Ovary (tissue), 9 donors: ENCODE measurements around the gene TXNIP. TPM values are rescaled to one million over a fixed set of nuclear protein-coding genes. Genes with fewer than 3 reads are reported as not detected.

Experiments used
- DNase-seq, 5 donors: peaks; one replicate each; pipeline ENCODE4 v3.0.0-alpha.2; 2019 to 2020
- H3K27ac ChIP-seq, 2 donors: fragments of 200-600 bp; one replicate each; pipeline versions ENCODE4 v1.5.1 to v1.8.0; 2019 to 2022
- H3K27me3 ChIP-seq: fragments of 200-600 bp; one replicate; pipeline ENCODE4 v1.8.0; 2022
- H3K36me3 ChIP-seq: fragments of 200-600 bp; sonication (generic); one replicate; pipeline ENCODE4 v1.5.1; 2019
- H3K4me1 ChIP-seq: one replicate; pipeline ENCODE4 v1.8.1; 2013; ENCODE audit warnings: mild to moderate bottlenecking, moderate library complexity; ENCODE audit not compliant: insufficient read depth
- H3K4me3 ChIP-seq: fragments of 200-600 bp; sonication (generic); one replicate; pipeline ENCODE4 v1.5.1; 2017
- H3K9me3 ChIP-seq, 2 donors: fragments of 200-600 bp in 1 of 2; sonication (generic) in 1 of 2; one replicate each; pipeline versions ENCODE4 v1.5.1 to v1.8.1; 2013 to 2019; ENCODE audit warnings: mild to moderate bottlenecking in 1 of 2, moderate library complexity in 1 of 2
- CTCF ChIP-seq, 3 donors: fragments of 450-650 bp in 2 of 3; fragments of 200-600 bp in 1 of 3; IDR thresholded peaks; one replicate each; pipeline versions ENCODE4 v1.5.1 to v1.8.0; 2016 to 2022; ENCODE audit warnings: antibody characterized with exemption in 3 of 3, mild to moderate bottlenecking in 1 of 3
- EP300 ChIP-seq: sonication (generic); formaldehyde crosslinking; IDR thresholded peaks from one replicate; pipeline ENCODE4 v1.6.1; 2017; ENCODE audit warnings: antibody characterized with exemption
- POLR2A ChIP-seq: fragments of 450-650 bp; IDR thresholded peaks from one replicate; pipeline ENCODE4 v1.6.1; 2017; ENCODE audit warnings: antibody characterized with exemption, mild to moderate bottlenecking, moderate library complexity
- WGBS, 3 donors: extraction: QIAGEN DNeasy Blood & Tissue Kit in 1 of 3; methylation state at CpG; one replicate each; pipeline versions ENCODE4 v1.1.5 to v1.1.7; 2013 to 2017; 5-methylcytosine and 5-hydroxymethylcytosine counted together
- intact Hi-C, 4 donors: fragments of 100-400 bp; cut with DNase I; formaldehyde crosslinking; loops; one replicate each; pipeline versions ENCODE4 v1.11.0 to v1.15.1; 2022 to 2023
- polyA plus RNA-seq, 2 donors: library from polyadenylated mRNA; stranded (reverse); fragments of 200-250 nt in 1 of 2; fragments of 350-450 nt in 1 of 2; fragmentation: Illumina TruSeq in 1 of 2; extraction: RNeasy Lipid Tissue Mini Kit (QIAGEN cat#74804) in 1 of 2; gene quantifications; one replicate each; pipeline ENCODE4 v1.2.3, GENCODE V29; 2013 to 2014
- total RNA-seq, 7 donors: library from RNA; depleted of rRNA in 2 of 7; stranded (reverse); fragments of >200 nt in 2 of 7; fragmentation: NEBNext Ultra II Directional in 3 of 7; extraction: Animal tissue kit (Norgen Biotek cat#: 25700) in 3 of 7; gene quantifications; one replicate each; pipeline versions ENCODE4 v1.1.0 to v1.2.4, GENCODE V29; 2016 to 2023
- donor health status: DM: no; HTN: no; CAD: no; lungs with moderate emphysema.
- donor health status: DM: no; HTN: no; CAD: no.
- donor health status: Bipolar disorder and iron deficiency.
- donor health status: DM: yes; HTN: yes; CAD: no.
- donor health status: DM: no; HTN: no; CAD: no.
- donor health status: DM: yes; HTN: yes; CAD: no.

Gene TXNIP
- total and polyA plus RNA-seq, 9 donors = 335 to 1,406 (median 617) TPM

DNA sequence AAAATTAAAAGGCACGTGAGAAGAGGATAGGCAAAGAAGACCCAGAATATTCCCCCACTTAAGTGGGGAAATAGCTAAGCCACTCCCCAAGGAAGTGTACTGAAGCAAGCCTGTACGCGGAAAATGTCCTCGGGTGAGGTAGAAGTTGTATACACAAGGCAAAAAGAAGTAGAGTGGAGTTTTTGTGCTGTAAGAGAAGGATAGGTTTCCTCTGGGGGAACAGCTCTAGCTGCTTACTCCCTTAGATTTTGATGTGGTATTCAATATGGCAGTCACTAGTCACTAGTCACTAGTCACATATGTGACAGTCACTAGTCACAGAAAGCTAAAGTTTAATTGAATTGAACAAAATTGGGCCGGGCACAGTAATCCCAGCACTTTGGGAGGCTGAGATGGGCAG lies 7.6 kb downstream of the TXNIP start:
- Histone ChIP-seq H3K9me3 (no peaks in the 10 kb centered on the region), H3K27me3 (no peaks in the 10 kb centered on the region), H3K4me3 (no peak overlapping the region), H3K4me1 (peaks cover 10% of the 10 kb centered on the region), H3K36me3 (no peaks in the 10 kb centered on the region), H3K27ac (no peak overlapping the region)
- 72 to 82% (median 75%) methylated on average over 5 of the region's 5 CpGs for WGBS, 3 donors
- intact Hi-C loops = no loop called here
- DNase-seq = no peak
- TF ChIP-seq EP300 = no peak
- TF ChIP-seq CTCF (IDR thresholded peaks at IDR 0.05) = no peak
- no peak for TF ChIP-seq POLR2A

- H3K36me3 ChIP-seq = no peaks in the 10 kb centered on the region
- 91 to 100% (median 95%) methylated on average over 1 of the region's 1 CpG for WGBS, 3 donors
- intact Hi-C loops = no loop called here
These were observed 8.5 kb downstream of the TXNIP start for GRCh38 chr1:145987926-145988325.

GRCh38 chr1:145986551-145986950 lies 9.8 kb downstream of the TXNIP start:
- peaks cover 10% of the 10 kb centered on the region for H3K4me1 ChIP-seq
- H3K9me3 ChIP-seq = no peaks in the 10 kb centered on the region
- TF ChIP-seq POLR2A (no peak), CTCF (IDR thresholded peaks at IDR 0.05) (no peak), EP300 (no peak)
- 91 to 96% (median 95%) methylated on average over 6 of the region's 6 CpGs for WGBS, 3 donors
- no peak for DNase-seq
- no peaks in the 10 kb centered on the region for H3K27me3 ChIP-seq
- no peak overlapping the region for H3K27ac ChIP-seq
- intact Hi-C loops = no loop called here
- no peak overlapping the region for H3K4me3 ChIP-seq
- no peaks in the 10 kb centered on the region for H3K36me3 ChIP-seq

More at GRCh38 chr1:145987926-145988325, 8.5 kb downstream of the TXNIP start:
- H3K27me3 ChIP-seq = no peaks in the 10 kb centered on the region
- no peak overlapping the region for H3K4me3 ChIP-seq
- no peak for TF ChIP-seq EP300
- no peak for TF ChIP-seq POLR2A
- no peak for TF ChIP-seq CTCF (IDR thresholded peaks at IDR 0.05)
- no peak for DNase-seq
- no peaks in the 10 kb centered on the region for H3K9me3 ChIP-seq
- H3K4me1 ChIP-seq = peaks cover 6% of the 10 kb centered on the region
- H3K27ac ChIP-seq = no peak overlapping the region

DNA sequence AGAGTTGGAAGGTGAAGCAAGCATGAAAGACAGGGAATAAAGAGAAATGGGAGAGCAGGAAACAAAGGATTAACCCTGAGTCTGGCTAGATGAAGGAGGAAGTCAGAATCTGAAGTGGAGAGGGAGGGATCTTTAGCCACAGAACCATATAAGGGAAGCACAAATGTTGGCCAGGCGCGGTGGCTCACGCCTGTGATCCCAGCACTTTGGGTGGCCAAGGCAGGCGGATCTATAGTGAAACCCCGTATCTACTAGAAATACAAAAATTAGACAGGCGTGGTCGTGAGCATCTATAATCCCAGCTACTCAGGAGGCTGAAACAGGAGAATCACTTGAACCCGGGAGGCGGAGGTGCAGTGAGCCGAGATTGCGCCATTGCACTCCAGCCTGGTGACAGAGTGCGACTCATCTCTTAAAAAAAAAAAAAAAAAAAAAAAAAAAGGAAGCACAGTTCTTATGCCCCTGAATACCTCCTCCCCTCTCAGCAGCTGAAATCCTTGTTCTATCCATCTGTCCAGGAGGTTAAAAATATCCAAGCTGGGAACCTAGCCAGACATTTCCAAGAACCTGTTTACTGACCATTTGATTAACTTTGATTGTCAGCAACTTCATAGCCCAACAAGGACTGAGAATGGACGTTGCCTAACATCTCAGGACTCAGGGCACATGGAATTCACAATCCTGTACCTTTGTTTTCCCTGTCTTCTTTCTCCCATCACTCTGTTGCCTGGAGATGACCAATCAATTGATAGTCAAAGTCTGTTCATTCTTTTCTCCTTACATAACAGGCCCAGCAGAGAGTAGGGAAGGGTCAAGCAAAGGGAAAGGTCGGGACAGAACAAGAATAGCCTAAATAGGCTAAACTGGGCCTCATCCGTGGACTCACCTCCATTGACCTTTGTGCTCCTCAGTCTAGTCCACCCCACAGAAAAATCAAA lies 10.6 kb downstream of the TXNIP start:
- WGBS, 3 donors = 56 to 65% (median 59%) methylated on average over 15 of the region's 15 CpGs
- TF ChIP-seq POLR2A (no peak), CTCF (IDR thresholded peaks at IDR 0.05) (no peak), EP300 (no peak)
- peaks cover 12% of the 10 kb centered on the region for H3K4me1 ChIP-seq

More for the DNA sequence above, 10.6 kb downstream of the TXNIP start:
- H3K4me3 ChIP-seq = no peak overlapping the region
- H3K36me3 ChIP-seq = no peaks in the 10 kb centered on the region
- no peak overlapping the region for H3K27ac ChIP-seq
- DNase-seq = no peak
- no peaks in the 10 kb centered on the region for H3K9me3 ChIP-seq
- intact Hi-C loops = no loop called here
- H3K27me3 ChIP-seq = no peaks in the 10 kb centered on the region
